ENCODE data around the gene GNG8.

Gene GNG8

GRCh38 chr19:46617601-46618000, 18.4 kb downstream of the GNG8 start:
- Histone ChIP-seq H3K4me3 (ENCODE audit: insufficient read depth, low read depth, low read length) (no peak overlapping the region), H3K9me3 (ENCODE audit: control insufficient read depth, low read length) (no peaks in the 10 kb centered on the region), H3K27me3 (ENCODE audit: control insufficient read depth, insufficient read depth, low read length, poor library complexity, severe bottlenecking) (no peaks in the 10 kb centered on the region), H3K4me1 (ENCODE audit: control insufficient read depth, insufficient read depth, low read length) (peaks cover 13% of the 10 kb centered on the region), H3K36me3 (ENCODE audit: control insufficient read depth, insufficient read depth, low read length) (no peaks in the 10 kb centered on the region), H3K27ac (ENCODE audit: insufficient read depth, low read depth, low read length, poor library complexity, severe bottlenecking) (no peak overlapping the region)
- WGBS, 2 experiments: 88% methylated on average over 6 of the region's 6 CpGs

GRCh38 chr19:46616631-46617322, 19.2 kb downstream of the GNG8 start:
- Histone ChIP-seq H3K9me3 (ENCODE audit: control insufficient read depth, low read length) (no peaks in the 10 kb centered on the region), H3K27me3 (ENCODE audit: control insufficient read depth, insufficient read depth, low read length, poor library complexity, severe bottlenecking) (no peaks in the 10 kb centered on the region), H3K27ac (ENCODE audit: insufficient read depth, low read depth, low read length, poor library complexity, severe bottlenecking) (no peak overlapping the region), H3K4me3 (ENCODE audit: insufficient read depth, low read depth, low read length) (no peak overlapping the region), H3K4me1 (ENCODE audit: control insufficient read depth, insufficient read depth, low read length) (peaks cover 13% of the 10 kb centered on the region), H3K36me3 (ENCODE audit: control insufficient read depth, insufficient read depth, low read length) (no peaks in the 10 kb centered on the region)
- WGBS, 2 experiments: 53 to 55% methylated on average over 17 of the region's 17 CpGs

- H3K27me3 ChIP-seq (ENCODE audit: control insufficient read depth, insufficient read depth, low read length, poor library complexity, severe bottlenecking): no peaks in the 10 kb centered on the region
- H3K4me1 ChIP-seq (ENCODE audit: control insufficient read depth, insufficient read depth, low read length): peaks cover 5% of the 10 kb centered on the region
- no peak overlapping the region for H3K4me3 ChIP-seq (ENCODE audit: insufficient read depth, low read depth, low read length)
- peaks cover under 1% of the 10 kb centered on the region for H3K36me3 ChIP-seq (ENCODE audit: control insufficient read depth, insufficient read depth, low read length)
- H3K27ac ChIP-seq (ENCODE audit: insufficient read depth, low read depth, low read length, poor library complexity, severe bottlenecking): no peak overlapping the region
- WGBS, 2 experiments: 90 to 93% methylated on average over 9 to 10 of the region's 10 CpGs
- H3K9me3 ChIP-seq (ENCODE audit: control insufficient read depth, low read length): no peaks in the 10 kb centered on the region
Measured at GRCh38 chr19:46615966-46616365, 20.0 kb downstream of the GNG8 start.

- no peak overlapping the region for H3K27ac ChIP-seq (ENCODE audit: insufficient read depth, low read depth, low read length, poor library complexity, severe bottlenecking)
- H3K4me3 ChIP-seq (ENCODE audit: insufficient read depth, low read depth, low read length): no peak overlapping the region
- 31 to 34% methylated on average over 12 of the region's 12 CpGs for WGBS, 2 experiments
- no peaks in the 10 kb centered on the region for H3K27me3 ChIP-seq (ENCODE audit: control insufficient read depth, insufficient read depth, low read length, poor library complexity, severe bottlenecking)
- no peaks in the 10 kb centered on the region for H3K9me3 ChIP-seq (ENCODE audit: control insufficient read depth, low read length)
- H3K36me3 ChIP-seq (ENCODE audit: control insufficient read depth, insufficient read depth, low read length): peaks cover 14% of the 10 kb centered on the region
- no peaks in the 10 kb centered on the region for H3K4me1 ChIP-seq (ENCODE audit: control insufficient read depth, insufficient read depth, low read length)
Measured at GRCh38 chr19:46614114-46614722, 21.8 kb downstream of the GNG8 start.

- Histone ChIP-seq H3K27me3 (ENCODE audit: control insufficient read depth, insufficient read depth, low read length, poor library complexity, severe bottlenecking) (no peaks in the 10 kb centered on the region), H3K4me3 (ENCODE audit: insufficient read depth, low read depth, low read length) (no peak overlapping the region), H3K27ac (ENCODE audit: insufficient read depth, low read depth, low read length, poor library complexity, severe bottlenecking) (no peak overlapping the region), H3K9me3 (ENCODE audit: control insufficient read depth, low read length) (no peaks in the 10 kb centered on the region), H3K4me1 (ENCODE audit: control insufficient read depth, insufficient read depth, low read length) (no peaks in the 10 kb centered on the region), H3K36me3 (ENCODE audit: control insufficient read depth, insufficient read depth, low read length) (peaks cover 20% of the 10 kb centered on the region)
- 92 to 94% methylated on average over 22 of the region's 22 CpGs for WGBS, 2 experiments
Measured at GRCh38 chr19:46613525-46613924, 22.5 kb downstream of the GNG8 start.

GRCh38 chr19:46611776-46612175, 24.2 kb downstream of the GNG8 start:
- H3K36me3 ChIP-seq (ENCODE audit: control insufficient read depth, insufficient read depth, low read length): peaks cover 37% of the 10 kb centered on the region
- H3K9me3 ChIP-seq (ENCODE audit: control insufficient read depth, low read length): no peaks in the 10 kb centered on the region
- H3K4me3 ChIP-seq (ENCODE audit: insufficient read depth, low read depth, low read length): no peak overlapping the region
- no peaks in the 10 kb centered on the region for H3K27me3 ChIP-seq (ENCODE audit: control insufficient read depth, insufficient read depth, low read length, poor library complexity, severe bottlenecking)
- no peak overlapping the region for H3K27ac ChIP-seq (ENCODE audit: insufficient read depth, low read depth, low read length, poor library complexity, severe bottlenecking)
- H3K4me1 ChIP-seq (ENCODE audit: control insufficient read depth, insufficient read depth, low read length): no peaks in the 10 kb centered on the region
- 93 to 94% methylated on average over 6 of the region's 6 CpGs for WGBS, 2 experiments

GRCh38 chr19:46610851-46611770, 24.9 kb downstream of the GNG8 start:
- 88 to 95% methylated on average over 17 of the region's 17 CpGs for WGBS, 2 experiments

GRCh38 chr19:46610413-46610775, 25.6 kb downstream of the GNG8 start:
- no peak overlapping the region for H3K4me3 ChIP-seq (ENCODE audit: insufficient read depth, low read depth, low read length)
- H3K9me3 ChIP-seq (ENCODE audit: control insufficient read depth, low read length): no peaks in the 10 kb centered on the region
- H3K27ac ChIP-seq (ENCODE audit: insufficient read depth, low read depth, low read length, poor library complexity, severe bottlenecking): no peak overlapping the region
- H3K27me3 ChIP-seq (ENCODE audit: control insufficient read depth, insufficient read depth, low read length, poor library complexity, severe bottlenecking): no peaks in the 10 kb centered on the region
- no peaks in the 10 kb centered on the region for H3K4me1 ChIP-seq (ENCODE audit: control insufficient read depth, insufficient read depth, low read length)
- H3K36me3 ChIP-seq (ENCODE audit: control insufficient read depth, insufficient read depth, low read length): peaks cover 51% of the 10 kb centered on the region
- WGBS, 2 experiments: 85 to 92% methylated on average over 3 to 5 of the region's 5 CpGs

More at GRCh38 chr19:46610851-46611770, 24.9 kb downstream of the GNG8 start:
- Histone ChIP-seq H3K9me3 (ENCODE audit: control insufficient read depth, low read length) (no peaks in the 10 kb centered on the region), H3K27ac (ENCODE audit: insufficient read depth, low read depth, low read length, poor library complexity, severe bottlenecking) (peak overlapping the region; percentile 20), H3K4me1 (ENCODE audit: control insufficient read depth, insufficient read depth, low read length) (no peaks in the 10 kb centered on the region), H3K36me3 (ENCODE audit: control insufficient read depth, insufficient read depth, low read length) (peaks cover 43% of the 10 kb centered on the region), H3K4me3 (ENCODE audit: insufficient read depth, low read depth, low read length) (no peak overlapping the region), H3K27me3 (ENCODE audit: control insufficient read depth, insufficient read depth, low read length, poor library complexity, severe bottlenecking) (no peaks in the 10 kb centered on the region)

- 92% methylated on average over 30 of the region's 30 CpGs for WGBS, 2 experiments
- no peak overlapping the region for H3K27ac ChIP-seq (ENCODE audit: insufficient read depth, low read depth, low read length, poor library complexity, severe bottlenecking)
- peaks cover 3% of the 10 kb centered on the region for H3K4me1 ChIP-seq (ENCODE audit: control insufficient read depth, insufficient read depth, low read length)
- H3K27me3 ChIP-seq (ENCODE audit: control insufficient read depth, insufficient read depth, low read length, poor library complexity, severe bottlenecking): no peaks in the 10 kb centered on the region
- H3K36me3 ChIP-seq (ENCODE audit: control insufficient read depth, insufficient read depth, low read length): peaks cover 52% of the 10 kb centered on the region
- no peak overlapping the region for H3K4me3 ChIP-seq (ENCODE audit: insufficient read depth, low read depth, low read length)
- no peaks in the 10 kb centered on the region for H3K9me3 ChIP-seq (ENCODE audit: control insufficient read depth, low read length)
Measured at GRCh38 chr19:46609511-46610412, 26.2 kb downstream of the GNG8 start.

Measured in ectodermal cell (in vitro differentiated cells).